ENCODE measurements around the gene RNF186. TPM values are rescaled to one million over a fixed set of nuclear protein-coding genes. Genes with fewer than 3 reads are reported as not detected.

The RNF186 gene
- total and polyA plus RNA-seq, 2 donors (not counting 1 experiment from before 2014, with no cell fraction given) = not detected

DNA sequence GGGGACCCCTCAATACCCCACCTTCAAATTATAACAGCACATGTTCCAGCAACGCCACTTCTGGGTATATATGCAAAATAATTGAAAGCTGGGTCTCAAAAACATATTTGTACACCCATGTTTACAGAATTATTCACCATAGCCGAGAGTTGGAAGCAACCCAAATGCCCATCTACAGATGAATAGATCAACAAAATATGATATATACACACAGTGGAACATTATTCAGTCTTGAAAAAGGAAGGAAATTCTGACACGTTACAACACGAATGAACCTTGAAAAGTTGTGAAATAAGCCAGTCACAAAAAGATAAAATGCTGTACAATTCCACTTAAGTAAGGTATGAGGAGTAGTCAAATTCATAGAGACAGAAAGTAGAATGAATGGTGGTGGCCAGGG is 20.5 kb downstream of the RNF186 start:
- no peak overlapping the region for H3K4me3 Mint-ChIP-seq
- H3K27ac Mint-ChIP-seq = no peak overlapping the region
- TF ChIP-seq, protein P1, sequence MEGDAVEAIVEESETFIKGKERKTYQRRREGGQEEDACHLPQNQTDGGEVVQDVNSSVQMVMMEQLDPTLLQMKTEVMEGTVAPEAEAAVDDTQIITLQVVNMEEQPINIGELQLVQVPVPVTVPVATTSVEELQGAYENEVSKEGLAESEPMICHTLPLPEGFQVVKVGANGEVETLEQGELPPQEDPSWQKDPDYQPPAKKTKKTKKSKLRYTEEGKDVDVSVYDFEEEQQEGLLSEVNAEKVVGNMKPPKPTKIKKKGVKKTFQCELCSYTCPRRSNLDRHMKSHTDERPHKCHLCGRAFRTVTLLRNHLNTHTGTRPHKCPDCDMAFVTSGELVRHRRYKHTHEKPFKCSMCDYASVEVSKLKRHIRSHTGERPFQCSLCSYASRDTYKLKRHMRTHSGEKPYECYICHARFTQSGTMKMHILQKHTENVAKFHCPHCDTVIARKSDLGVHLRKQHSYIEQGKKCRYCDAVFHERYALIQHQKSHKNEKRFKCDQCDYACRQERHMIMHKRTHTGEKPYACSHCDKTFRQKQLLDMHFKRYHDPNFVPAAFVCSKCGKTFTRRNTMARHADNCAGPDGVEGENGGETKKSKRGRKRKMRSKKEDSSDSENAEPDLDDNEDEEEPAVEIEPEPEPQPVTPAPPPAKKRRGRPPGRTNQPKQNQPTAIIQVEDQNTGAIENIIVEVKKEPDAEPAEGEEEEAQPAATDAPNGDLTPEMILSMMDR (IDR thresholded peaks at IDR 0.05) = no peak
- no peak for TF ChIP-seq EZH2 (IDR thresholded peaks at IDR 0.05; ENCODE audit: borderline replicate concordance, insufficient read depth, low read depth, low read length, poor library complexity, severe bottlenecking)
- no peaks in the 10 kb centered on the region for H3K9me3 ChIP-seq (ENCODE audit: control extremely low read depth in 1 of 3, control insufficient read depth in 2 of 3, insufficient read depth in 1 of 3, low read length in 2 of 3)
- peaks cover 7 to 18% of the 10 kb centered on the region in 2 donors for H3K4me1 ChIP-seq (ENCODE audit: control insufficient read depth in 2 of 2, insufficient read depth in 2 of 2, low read length in 2 of 2)
- H3K4me1 Mint-ChIP-seq = peaks cover 30% of the 10 kb centered on the region
- ChIA-PET CTCF (no interaction called here), POLR2A (no interaction called here)
- H3K4me2 ChIP-seq (replicated peaks; ENCODE audit: low read depth, low read length, poor library complexity, severe bottlenecking) = no peak overlapping the region
- DNase-seq (no peak), ATAC-seq (ENCODE audit: low read depth) (no peak)
- H3K9me3 Mint-ChIP-seq (ENCODE audit: insufficient read depth) = peaks cover 4% of the 10 kb centered on the region
- no peak overlapping the region for H3K9ac ChIP-seq (ENCODE audit: low read length)
- H4K20me1 ChIP-seq (ENCODE audit: control insufficient read depth, insufficient read depth, low read length, poor library complexity, severe bottlenecking) = no peaks in the 10 kb centered on the region
- H2AFZ ChIP-seq (ENCODE audit: insufficient read depth, low read depth, low read length, poor library complexity, severe bottlenecking) = no peak overlapping the region
- peaks cover under 1 to 18% of the 10 kb centered on the region in 2 experiments for H3K36me3 ChIP-seq (replicated peaks in 1 of 2; ENCODE audit: control extremely low read depth in 1 of 2, control insufficient read depth in 1 of 2, extremely low read depth in 1 of 2, insufficient read depth in 2 of 2, low read length in 1 of 2)
- no peak overlapping the region for H3K4me3 ChIP-seq (ENCODE audit: control extremely low read depth in 1 of 5, extremely low read depth in 1 of 5, insufficient read depth in 1 of 5, low read depth in 2 of 5, low read length in 4 of 5)
- H3K27me3 Mint-ChIP-seq = no peaks in the 10 kb centered on the region
- no peaks in the 10 kb centered on the region for H3K79me2 ChIP-seq (ENCODE audit: control insufficient read depth, insufficient read depth, low read length)
- H3K27me3 ChIP-seq (replicated peaks in 1 of 4; ENCODE audit: control extremely low read depth in 1 of 4, control insufficient read depth in 3 of 4, insufficient read depth in 4 of 4, low read length in 3 of 4) = no peaks in the 10 kb centered on the region
- no peak overlapping the region for H3K27ac ChIP-seq (ENCODE audit: low read length in 2 of 2)
- WGBS (ENCODE audit: insufficient coverage) = no CpG with 5 or more reads among the region's 4 CpGs
- intact Hi-C loops (cut with micrococcal nuclease) = no loop called here

DNA sequence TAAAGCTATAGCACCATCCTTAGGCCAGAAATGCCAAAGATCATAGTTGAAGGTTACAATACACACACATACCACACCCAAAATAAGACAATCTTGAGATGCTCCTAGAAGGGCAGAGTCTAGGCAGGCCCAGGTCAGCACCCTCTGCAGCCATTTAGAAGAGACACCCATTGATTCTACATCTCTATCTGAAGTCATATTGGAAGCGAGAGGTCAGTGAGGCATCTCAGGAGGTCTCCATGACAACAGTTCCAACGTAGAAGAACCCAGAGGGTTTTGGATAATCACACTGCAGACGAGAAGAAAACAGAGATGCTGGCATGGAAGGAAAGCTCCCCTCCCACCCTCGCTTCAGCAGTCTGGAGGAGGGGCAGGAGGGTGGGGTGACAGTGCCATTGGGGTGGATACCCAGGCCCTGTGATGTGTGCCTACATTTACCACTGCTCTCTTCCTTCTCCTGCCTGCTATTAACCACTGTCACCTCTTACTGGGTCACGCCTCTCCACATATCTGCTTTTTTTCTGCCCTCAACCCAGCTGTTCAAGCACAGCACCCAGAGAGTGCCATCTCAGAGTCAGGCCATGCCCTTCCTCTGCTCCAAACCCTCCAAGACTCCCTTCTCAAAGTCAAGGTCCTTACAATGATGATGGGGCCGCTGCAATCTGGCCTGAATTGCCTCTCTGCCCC is 21.6 kb downstream of the RNF186 start:
- Histone ChIP-seq H3K4me2 (replicated peaks; ENCODE audit: low read depth, low read length, poor library complexity, severe bottlenecking) (no peak overlapping the region), H3K4me3 (ENCODE audit: control extremely low read depth in 1 of 5, extremely low read depth in 1 of 5, insufficient read depth in 1 of 5, low read depth in 2 of 5, low read length in 4 of 5) (no peak overlapping the region), H3K9ac (ENCODE audit: low read length) (no peak overlapping the region), H3K27ac (ENCODE audit: low read length in 2 of 2) (no peak overlapping the region), H2AFZ (ENCODE audit: insufficient read depth, low read depth, low read length, poor library complexity, severe bottlenecking) (no peak overlapping the region), H3K27me3 (replicated peaks in 1 of 4; ENCODE audit: control extremely low read depth in 1 of 4, control insufficient read depth in 3 of 4, insufficient read depth in 4 of 4, low read length in 3 of 4) (no peaks in the 10 kb centered on the region), H4K20me1 (ENCODE audit: control insufficient read depth, insufficient read depth, low read length, poor library complexity, severe bottlenecking) (no peaks in the 10 kb centered on the region), H3K4me1 (ENCODE audit: control insufficient read depth in 2 of 2, insufficient read depth in 2 of 2, low read length in 2 of 2) (peaks cover 0 to 8% of the 10 kb centered on the region in 2 donors), H3K9me3 (ENCODE audit: control extremely low read depth in 1 of 3, control insufficient read depth in 2 of 3, insufficient read depth in 1 of 3, low read length in 2 of 3) (no peaks in the 10 kb centered on the region), H3K36me3 (replicated peaks in 1 of 2; ENCODE audit: control extremely low read depth in 1 of 2, control insufficient read depth in 1 of 2, extremely low read depth in 1 of 2, insufficient read depth in 2 of 2, low read length in 1 of 2) (peaks cover 2 to 19% of the 10 kb centered on the region in 2 experiments), H3K79me2 (ENCODE audit: control insufficient read depth, insufficient read depth, low read length) (no peaks in the 10 kb centered on the region)
- Mint-ChIP-seq H3K4me1 (peaks cover 23% of the 10 kb centered on the region), H3K27ac (no peak overlapping the region), H3K4me3 (no peak overlapping the region), H3K27me3 (no peaks in the 10 kb centered on the region), H3K9me3 (ENCODE audit: insufficient read depth) (peaks cover 4% of the 10 kb centered on the region)
- intact Hi-C loops (cut with micrococcal nuclease) = no loop called here
- 90% methylated on average over 2 of the region's 6 CpGs for WGBS (ENCODE audit: insufficient coverage)
- POLR2A ChIA-PET = no interaction called here
- CTCF ChIA-PET = no interaction called here
- TF ChIP-seq EZH2 (IDR thresholded peaks at IDR 0.05; ENCODE audit: borderline replicate concordance, insufficient read depth, low read depth, low read length, poor library complexity, severe bottlenecking) = no peak
- TF ChIP-seq, protein P1 (IDR thresholded peaks at IDR 0.05) = no peak
- ATAC-seq (ENCODE audit: low read depth) = no peak
- DNase-seq = no peak
